Measurements from ENCODE around the gene DDX25. TPM values are rescaled to one million over a fixed set of nuclear protein-coding genes. Genes with fewer than 3 reads are reported as not detected.

DDX25 gene
- total and polyA plus RNA-seq, 2 of the 13 experiments (the other 11 are each of a cell fraction or from before 2014, with no cell fraction given): 0.17 to 0.29 TPM

DNA sequence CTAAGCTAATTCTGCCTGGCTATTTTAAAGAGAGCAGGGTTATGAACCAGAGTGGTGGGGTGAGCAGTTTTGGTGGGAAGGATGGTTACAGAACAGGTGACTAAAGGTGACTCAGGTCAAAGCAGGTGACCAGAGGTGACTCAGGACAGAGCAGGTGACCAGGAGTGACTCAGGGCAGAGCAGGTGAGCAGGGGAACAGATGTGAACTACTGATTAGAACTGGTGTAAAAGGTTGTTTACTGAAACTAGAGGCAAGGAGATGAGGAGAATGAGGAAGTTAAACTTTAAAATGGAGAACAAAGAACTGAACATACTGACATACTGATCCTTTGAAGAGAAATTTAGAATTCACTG lies 32.2 kb upstream of the DDX25 start:
- no peak for DNase-seq (ENCODE audit: low spot score)
- Histone ChIP-seq H2AFZ (ENCODE audit: low read length) (no peak overlapping the region), H3K9ac (ENCODE audit: insufficient read depth, low read depth, low read length) (no peak overlapping the region), H3K4me3 (replicated peaks in 1 of 3; ENCODE audit: insufficient read depth in 1 of 3, low read depth in 2 of 3, low read length in 3 of 3) (no peak overlapping the region), H4K20me1 (ENCODE audit: insufficient read depth, low read length) (no peaks in the 10 kb centered on the region), H3K27ac (ENCODE audit: extremely low read length, insufficient read depth, low read length) (no peak overlapping the region), H3K79me2 (ENCODE audit: insufficient read depth, low read length) (no peaks in the 10 kb centered on the region), H3K27me3 (ENCODE audit: control insufficient read depth in 1 of 2, insufficient read depth in 2 of 2, low read length in 2 of 2) (0 out of 5 replicates have a peak, but pooled peaks cover 0 to 11% of the 10 kb centered on the region in 2 experiments), H3K36me3 (replicated peaks in 1 of 2; ENCODE audit: control insufficient read depth in 1 of 2, insufficient read depth in 2 of 2, low read length in 2 of 2) (no peaks in the 10 kb centered on the region), H3K4me1 (ENCODE audit: insufficient read depth, low read length) (peaks cover 6% of the 10 kb centered on the region), H3K4me2 (ENCODE audit: low read depth, low read length) (no peak overlapping the region), H3K9me3 (ENCODE audit: low read length) (no peaks in the 10 kb centered on the region)
- no peak for ATAC-seq
- FAIRE-seq: no peak
- no TSS peak for BruUV-seq (replicated peaks)
- ChIA-PET CTCF (ENCODE audit: low intra/inter-chr PET ratio, low total read pairs) (interaction anchor here (1.0 to 1.3 kb wide), 2 partner anchors 148 to 318 kb away, joined by 4 to 5 read pairs; no protein-coding TSS in a partner anchor), POLR2A (no interaction called here)
- in situ Hi-C loops (cut with HindIII; ENCODE audit: extremely low pct_ligation_motif_present, low pct_unique_long_range_greater_than_20kb): loop anchor here (5.0 to 10.0 kb wide), 4 partner anchors 147 to 447 kb away; partner anchors contain the start of gene CHEK1
- intact Hi-C loops (cut with micrococcal nuclease; ENCODE audit: unreplicated experiment): loop anchor here (5.0 kb wide), 1 partner anchor 910 kb away; no protein-coding TSS in a partner anchor
- TF ChIP-seq GZF1 (CRISPR knock-in tag; IDR thresholded peaks at IDR 0.05) (no peak), HES4 (CRISPR knock-in tag; IDR thresholded peaks at IDR 0.05; ENCODE audit: borderline replicate concordance) (no peak), ZNF788 (CRISPR knock-in tag; IDR thresholded peaks at IDR 0.05; ENCODE audit: borderline replicate concordance) (no peak), ZNF749 (CRISPR knock-in tag; IDR thresholded peaks at IDR 0.05; ENCODE audit: borderline replicate concordance) (no peak), ZNF136 (CRISPR knock-in tag; IDR thresholded peaks at IDR 0.05; ENCODE audit: low read depth) (no peak), GABPA (IDR thresholded peaks at IDR 0.05; ENCODE audit: low read depth, low read length) (no peak), GABPA (CRISPR knock-in tag; IDR thresholded peaks at IDR 0.05; ENCODE audit: low read depth) (no peak), ASH2L (IDR thresholded peaks at IDR 0.05; ENCODE audit: insufficient read length, low read depth, low read length) (no peak), KAT8 (CRISPR knock-in tag; IDR thresholded peaks at IDR 0.05) (no peak), JUN (CRISPR knock-in tag; IDR thresholded peaks at IDR 0.05) (no peak), HNRNPH1 (optimal IDR thresholded peaks at IDR 0.05; ENCODE audit: low read depth, low read length) (no peak)
- TF ChIP-seq, protein P1, sequence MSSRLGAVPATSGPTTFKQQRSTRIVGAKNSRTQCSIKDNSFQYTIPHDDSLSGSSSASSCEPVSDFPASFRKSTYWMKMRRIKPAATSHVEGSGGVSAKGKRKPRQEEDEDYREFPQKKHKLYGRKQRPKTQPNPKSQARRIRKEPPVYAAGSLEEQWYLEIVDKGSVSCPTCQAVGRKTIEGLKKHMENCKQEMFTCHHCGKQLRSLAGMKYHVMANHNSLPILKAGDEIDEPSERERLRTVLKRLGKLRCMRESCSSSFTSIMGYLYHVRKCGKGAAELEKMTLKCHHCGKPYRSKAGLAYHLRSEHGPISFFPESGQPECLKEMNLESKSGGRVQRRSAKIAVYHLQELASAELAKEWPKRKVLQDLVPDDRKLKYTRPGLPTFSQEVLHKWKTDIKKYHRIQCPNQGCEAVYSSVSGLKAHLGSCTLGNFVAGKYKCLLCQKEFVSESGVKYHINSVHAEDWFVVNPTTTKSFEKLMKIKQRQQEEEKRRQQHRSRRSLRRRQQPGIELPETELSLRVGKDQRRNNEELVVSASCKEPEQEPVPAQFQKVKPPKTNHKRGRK (CRISPR knock-in tag; IDR thresholded peaks at IDR 0.05): no peak
- TF ChIP-seq, protein P2, sequence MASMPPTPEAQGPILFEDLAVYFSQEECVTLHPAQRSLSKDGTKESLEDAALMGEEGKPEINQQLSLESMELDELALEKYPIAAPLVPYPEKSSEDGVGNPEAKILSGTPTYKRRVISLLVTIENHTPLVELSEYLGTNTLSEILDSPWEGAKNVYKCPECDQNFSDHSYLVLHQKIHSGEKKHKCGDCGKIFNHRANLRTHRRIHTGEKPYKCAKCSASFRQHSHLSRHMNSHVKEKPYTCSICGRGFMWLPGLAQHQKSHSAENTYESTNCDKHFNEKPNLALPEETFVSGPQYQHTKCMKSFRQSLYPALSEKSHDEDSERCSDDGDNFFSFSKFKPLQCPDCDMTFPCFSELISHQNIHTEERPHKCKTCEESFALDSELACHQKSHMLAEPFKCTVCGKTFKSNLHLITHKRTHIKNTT (CRISPR knock-in tag; IDR thresholded peaks at IDR 0.05): no peak
- TF ChIP-seq, protein P3, sequence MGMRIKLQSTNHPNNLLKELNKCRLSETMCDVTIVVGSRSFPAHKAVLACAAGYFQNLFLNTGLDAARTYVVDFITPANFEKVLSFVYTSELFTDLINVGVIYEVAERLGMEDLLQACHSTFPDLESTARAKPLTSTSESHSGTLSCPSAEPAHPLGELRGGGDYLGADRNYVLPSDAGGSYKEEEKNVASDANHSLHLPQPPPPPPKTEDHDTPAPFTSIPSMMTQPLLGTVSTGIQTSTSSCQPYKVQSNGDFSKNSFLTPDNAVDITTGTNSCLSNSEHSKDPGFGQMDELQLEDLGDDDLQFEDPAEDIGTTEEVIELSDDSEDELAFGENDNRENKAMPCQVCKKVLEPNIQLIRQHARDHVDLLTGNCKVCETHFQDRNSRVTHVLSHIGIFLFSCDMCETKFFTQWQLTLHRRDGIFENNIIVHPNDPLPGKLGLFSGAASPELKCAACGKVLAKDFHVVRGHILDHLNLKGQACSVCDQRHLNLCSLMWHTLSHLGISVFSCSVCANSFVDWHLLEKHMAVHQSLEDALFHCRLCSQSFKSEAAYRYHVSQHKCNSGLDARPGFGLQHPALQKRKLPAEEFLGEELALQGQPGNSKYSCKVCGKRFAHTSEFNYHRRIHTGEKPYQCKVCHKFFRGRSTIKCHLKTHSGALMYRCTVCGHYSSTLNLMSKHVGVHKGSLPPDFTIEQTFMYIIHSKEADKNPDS (CRISPR knock-in tag; IDR thresholded peaks at IDR 0.05): no peak
- TF ChIP-seq, protein P4, sequence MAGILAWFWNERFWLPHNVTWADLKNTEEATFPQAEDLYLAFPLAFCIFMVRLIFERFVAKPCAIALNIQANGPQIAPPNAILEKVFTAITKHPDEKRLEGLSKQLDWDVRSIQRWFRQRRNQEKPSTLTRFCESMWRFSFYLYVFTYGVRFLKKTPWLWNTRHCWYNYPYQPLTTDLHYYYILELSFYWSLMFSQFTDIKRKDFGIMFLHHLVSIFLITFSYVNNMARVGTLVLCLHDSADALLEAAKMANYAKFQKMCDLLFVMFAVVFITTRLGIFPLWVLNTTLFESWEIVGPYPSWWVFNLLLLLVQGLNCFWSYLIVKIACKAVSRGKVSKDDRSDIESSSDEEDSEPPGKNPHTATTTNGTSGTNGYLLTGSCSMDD (CRISPR knock-in tag; IDR thresholded peaks at IDR 0.05): no peak
- TF ChIP-seq, protein P5, sequence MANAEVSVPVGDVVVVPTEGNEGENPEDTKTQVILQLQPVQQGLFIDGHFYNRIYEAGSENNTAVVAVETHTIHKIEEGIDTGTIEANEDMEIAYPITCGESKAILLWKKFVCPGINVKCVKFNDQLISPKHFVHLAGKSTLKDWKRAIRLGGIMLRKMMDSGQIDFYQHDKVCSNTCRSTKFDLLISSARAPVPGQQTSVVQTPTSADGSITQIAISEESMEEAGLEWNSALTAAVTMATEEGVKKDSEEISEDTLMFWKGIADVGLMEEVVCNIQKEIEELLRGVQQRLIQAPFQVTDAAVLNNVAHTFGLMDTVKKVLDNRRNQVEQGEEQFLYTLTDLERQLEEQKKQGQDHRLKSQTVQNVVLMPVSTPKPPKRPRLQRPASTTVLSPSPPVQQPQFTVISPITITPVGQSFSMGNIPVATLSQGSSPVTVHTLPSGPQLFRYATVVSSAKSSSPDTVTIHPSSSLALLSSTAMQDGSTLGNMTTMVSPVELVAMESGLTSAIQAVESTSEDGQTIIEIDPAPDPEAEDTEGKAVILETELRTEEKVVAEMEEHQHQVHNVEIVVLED (CRISPR knock-in tag; IDR thresholded peaks at IDR 0.05; ENCODE audit: borderline replicate concordance): no peak
- TF ChIP-seq, protein P6, sequence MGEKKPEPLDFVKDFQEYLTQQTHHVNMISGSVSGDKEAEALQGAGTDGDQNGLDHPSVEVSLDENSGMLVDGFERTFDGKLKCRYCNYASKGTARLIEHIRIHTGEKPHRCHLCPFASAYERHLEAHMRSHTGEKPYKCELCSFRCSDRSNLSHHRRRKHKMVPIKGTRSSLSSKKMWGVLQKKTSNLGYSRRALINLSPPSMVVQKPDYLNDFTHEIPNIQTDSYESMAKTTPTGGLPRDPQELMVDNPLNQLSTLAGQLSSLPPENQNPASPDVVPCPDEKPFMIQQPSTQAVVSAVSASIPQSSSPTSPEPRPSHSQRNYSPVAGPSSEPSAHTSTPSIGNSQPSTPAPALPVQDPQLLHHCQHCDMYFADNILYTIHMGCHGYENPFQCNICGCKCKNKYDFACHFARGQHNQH (CRISPR knock-in tag; IDR thresholded peaks at IDR 0.05): no peak
